Smooth muscle cell of the coronary artery (primary cell): Measurements from ENCODE around the gene KRTAP5-1. TPM values are rescaled to one million over a fixed set of nuclear protein-coding genes. Genes with fewer than 3 reads are reported as not detected.

Source experiments
- total RNA-seq: library from RNA; depleted of rRNA; stranded (reverse); fragments of >200 nt; gene quantifications from 2 replicates; pipeline ENCODE4 v1.2.3, GENCODE V29; 2014; ENCODE audit warnings: low replicate concordance

KRTAP5-1 gene
- not detected in 2 replicates for total RNA-seq

GRCh38 chr11:1584661-1585370, at the start of gene KRTAP5-1:
KRTAP5-1 (minus strand) TSS chr11:1585283; CDS start chr11:1585249, 34 bp downstream.

GRCh38 chr11:1629326-1630185, 44.5 kb upstream of the KRTAP5-1 start, which contains the start of gene KRTAP5-5:
KRTAP5-5 (plus strand) TSS chr11:1629775; CDS start chr11:1629841, 66 bp downstream.

GRCh38 chr11:1622086-1622485, 37.0 kb upstream of the KRTAP5-1 start, which contains the start of gene KRTAP5-4:
KRTAP5-4 (minus strand) TSS chr11:1622138; CDS start chr11:1622093, 45 bp downstream.

GRCh38 chr11:1608363-1608762, 23.3 kb upstream of the KRTAP5-1 start, which contains the start of gene KRTAP5-3:
KRTAP5-3 (minus strand) TSS chr11:1608463; CDS start chr11:1608385, 78 bp downstream.

GRCh38 chr11:1597994-1598380, 12.9 kb upstream of the KRTAP5-1 start, which contains the start of gene KRTAP5-2:
KRTAP5-2 (minus strand) TSS chr11:1598294; CDS start chr11:1598250, 44 bp downstream.

GRCh38 chr11:1572197-1573076, 12.6 kb downstream of the KRTAP5-1 start, which contains the start of gene DUSP8:
DUSP8 (minus strand) TSS chr11:1572271; CDS start chr11:1565826, 6,445 bp downstream.

Other genes starting within 250 kb of the KRTAP5-1 start
- gene BRSK2, start 195.3 kb downstream of the KRTAP5-1 start, total RNA-seq, result 0.23 and 0.47 TPM in 2 replicates
- gene MOB2, start 98.5 kb downstream of the KRTAP5-1 start, total RNA-seq, result 26.3 and 55.0 TPM in 2 replicates
- gene DUSP8, start 13.0 kb downstream of the KRTAP5-1 start, total RNA-seq, result 0.23 TPM in 1 of 2 replicates, not detected in the other
- not detected in 2 replicates for gene KRTAP5-2, start 13.0 kb upstream of the KRTAP5-1 start, total RNA-seq
- gene KRTAP5-3, start 23.2 kb upstream of the KRTAP5-1 start, total RNA-seq, result not detected in 2 replicates
- not detected in 2 replicates for gene KRTAP5-4, start 36.9 kb upstream of the KRTAP5-1 start, total RNA-seq
- gene KRTAP5-5, start 44.5 kb upstream of the KRTAP5-1 start, total RNA-seq, result not detected in 2 replicates
- not detected in 2 replicates for gene KRTAP5-6, start 111.9 kb upstream of the KRTAP5-1 start, total RNA-seq
- 0.82 and 2.5 TPM in 2 replicates for gene IFITM10, start 165.3 kb upstream of the KRTAP5-1 start, total RNA-seq
- gene CTSD, start 178.6 kb upstream of the KRTAP5-1 start, total RNA-seq, result 196 and 514 TPM in 2 replicates
- gene SYT8, start 249.7 kb upstream of the KRTAP5-1 start, total RNA-seq, result 0.38 TPM in 1 of 2 replicates, not detected in the other